HepG2 (cell line): ENCODE measurements around the gene PHACTR3. TPM values are rescaled to one million over a fixed set of nuclear protein-coding genes. Genes with fewer than 3 reads are reported as not detected.

ENCODE experiments used
- ATAC-seq: fragments of 200-7000 bp; cut with Tn5 transposase; 3 replicates; pipeline ENCODE4 v1.9.1; 2020; ENCODE audit warnings: mild to moderate bottlenecking, moderate library complexity
- BruUV-seq: library from RNA; stranded (reverse); fragments of 400-500 nt; replicated peaks from 2 replicates; lab custom pipeline; 2021; lab: Mats Ljungman, UMichigan
- CTCF ChIA-PET: fragments of 300-600 bp; formaldehyde crosslinking; extraction: SDS; loops from one replicate; lab custom pipeline; 2021; ENCODE audit warnings: low total read pairs, inconsistent platforms, low intra/inter-chr PET ratio; lab: Yijun Ruan, JAX
- POLR2A ChIA-PET: fragments of 350-600 bp; sonication (Branson Sonifier 250); formaldehyde crosslinking; loops from one replicate; lab custom pipeline; 2020; ENCODE audit warnings: antibody characterized with exemption, inconsistent platforms; lab: Yijun Ruan, JAX
- DNase-seq: peaks from one replicate; pipeline ENCODE4 v3.0.0-alpha.2; 2015; ENCODE audit warnings: low spot score
- FAIRE-seq: peaks from 3 replicates; lab custom pipeline; 2011; peaks lifted over from hg19 to GRCh38; lab: Jason Lieb, UNC
- H2AFZ ChIP-seq: one replicate; pipeline ENCODE4 v1.6.1; 2011; ENCODE audit warnings: low read length, inconsistent platforms
- H3K27ac ChIP-seq: fragments of 300-600 bp; 3 replicates; pipeline ENCODE4 v1.8.0; 2011; ENCODE audit warnings: mixed run types, mild to moderate bottlenecking, mixed read lengths, low read length, inconsistent platforms; ENCODE audit not compliant: insufficient read depth; ENCODE audit errors: extremely low read length
- H3K27me3 ChIP-seq, 2 experiments: fragments of 200-600 bp in 1 of 2; 2 replicates in 1 of 2; 3 replicates in 1 of 2; pipeline versions ENCODE4 v1.6.0 to v1.8.0; 2011; ENCODE audit warnings: low read length in 2 of 2, mild to moderate bottlenecking in 2 of 2, moderate library complexity in 2 of 2, inconsistent platforms in 1 of 2; ENCODE audit not compliant: insufficient read depth in 2 of 2, control insufficient read depth in 1 of 2
- H3K36me3 ChIP-seq, 2 experiments: fragments of 200-600 bp in 1 of 2; replicated peaks in 1 of 2; 2 replicates in 1 of 2; 3 replicates in 1 of 2; pipeline versions ENCODE4 v1.5.1 to v1.8.0; 2011; ENCODE audit warnings: low read length in 2 of 2, inconsistent platforms in 1 of 2; ENCODE audit not compliant: insufficient read depth in 2 of 2, control insufficient read depth in 1 of 2
- H3K4me1 ChIP-seq: 2 replicates; pipeline ENCODE4 v1.5.1; 2012; ENCODE audit warnings: low read length, inconsistent platforms; ENCODE audit not compliant: insufficient read depth
- H3K4me2 ChIP-seq: 2 replicates; pipeline ENCODE4 v1.6.0; 2011; ENCODE audit warnings: low read depth, low read length, inconsistent platforms
- H3K4me3 ChIP-seq, 3 experiments: fragments of 200-600 bp in 1 of 3; sonication (generic), shearing (Covaris generic) in 1 of 3; replicated peaks in 1 of 3; 2 replicates each; pipeline ENCODE4 v1.5.1; 2011 to 2016; ENCODE audit warnings: low read length in 3 of 3, inconsistent platforms in 2 of 3, low read depth in 2 of 3, mild to moderate bottlenecking in 2 of 3, control low read depth in 1 of 3, mixed read lengths in 1 of 3; ENCODE audit not compliant: insufficient read depth in 1 of 3
- H3K79me2 ChIP-seq: one replicate; pipeline ENCODE4 v1.6.1; 2011; ENCODE audit warnings: low read length, inconsistent platforms; ENCODE audit not compliant: insufficient read depth
- H3K9ac ChIP-seq: 2 replicates; pipeline ENCODE4 v1.6.0; 2011; ENCODE audit warnings: mild to moderate bottlenecking, low read depth, low read length, inconsistent platforms; ENCODE audit not compliant: insufficient read depth
- H3K9me3 ChIP-seq: 2 replicates; pipeline ENCODE4 v1.5.1; 2012; ENCODE audit warnings: mild to moderate bottlenecking, low read length
- H4K20me1 ChIP-seq: 2 replicates; pipeline ENCODE4 v1.6.0; 2011; ENCODE audit warnings: inconsistent platforms, mild to moderate bottlenecking, low read length, moderate library complexity; ENCODE audit not compliant: insufficient read depth
- CEBPG ChIP-seq: IDR thresholded peaks from 2 replicates; pipeline ENCODE4 v1.6.1; 2016
- FOXK1 ChIP-seq: sonication (generic); formaldehyde crosslinking; IDR thresholded peaks from 2 replicates; pipeline ENCODE4 v1.4.0; 2020; ENCODE audit warnings: low read depth, missing genetic modification reagents, borderline replicate concordance
- MIER2 ChIP-seq: IDR thresholded peaks from 2 replicates; pipeline ENCODE4 v1.6.1; 2016; ENCODE audit warnings: missing biosample characterization, missing genetic modification reagents
- PAF1 ChIP-seq: IDR thresholded peaks from 2 replicates; pipeline ENCODE4 v1.6.1; 2016; ENCODE audit warnings: missing genetic modification reagents, missing compliant biosample characterization
- TBP ChIP-seq: sonication (generic); formaldehyde crosslinking; IDR thresholded peaks from 2 replicates; pipeline ENCODE4 v1.5.0; 2020; ENCODE audit warnings: missing genetic modification reagents
- ZNF296 ChIP-seq: sonication (generic); formaldehyde crosslinking; conservative IDR thresholded peaks from 2 replicates; pipeline ENCODE4 v1.5.0; 2020; ENCODE audit warnings: mild to moderate bottlenecking, missing genetic modification reagents
- ZNF678 ChIP-seq: sonication (generic); formaldehyde crosslinking; IDR thresholded peaks from 2 replicates; pipeline ENCODE4 v1.4.0; 2020; ENCODE audit warnings: mild to moderate bottlenecking, missing genetic modification reagents
- WGBS: methylation state at CpG from one replicate; pipeline ENCODE4 v1.1.6; 2017; ENCODE audit warnings: low lambda C conversion rate; 5-methylcytosine and 5-hydroxymethylcytosine counted together
- in situ Hi-C: cut with HindIII; loops from 2 replicates; pipeline ENCODE4 v1.10.0; 2017; ENCODE audit warnings: low pct_unique_long_range_greater_than_20kb; ENCODE audit not compliant: extremely low pct_ligation_motif_present
- intact Hi-C: fragments of 100-400 bp; cut with micrococcal nuclease; formaldehyde crosslinking; loops from one replicate; pipeline ENCODE4 v1.10.0; 2022; ENCODE audit not compliant: unreplicated experiment
- polyA plus RNA-seq, 8 experiments: library from polyadenylated mRNA; depleted of rRNA in 3 of 8; stranded (reverse) in 7 of 8; unstranded in 1 of 8; fragments of >200 nt; fragmentation: Illumina TruSeq in 4 of 8; extraction: Trizol in 4 of 8; gene quantifications; 2 replicates each; pipeline versions ENCODE4 v1.2.1 to v1.2.3, GENCODE V29; 2011 to 2016; ENCODE audit warnings: low read depth in 4 of 8, missing spikeins in 1 of 8, mixed read lengths in 1 of 8; ENCODE audit not compliant: insufficient read depth in 1 of 8
- total RNA-seq, 5 experiments: library from RNA; depleted of rRNA; stranded (reverse); fragments of >200 nt; fragmentation: Illumina TruSeq; extraction: Trizol; gene quantifications; 2 replicates each; pipeline ENCODE4 v1.2.3, GENCODE V29; 2016; ENCODE audit warnings: low read depth in 1 of 5
- TF ChIP-seq, protein P1 (sequence below): sonication (generic); formaldehyde crosslinking; IDR thresholded peaks from 2 replicates; pipeline ENCODE4 v1.5.0; 2020; ENCODE audit warnings: mild to moderate bottlenecking, missing genetic modification reagents, borderline replicate concordance
- TF ChIP-seq, protein P2 (sequence below): sonication (generic); formaldehyde crosslinking; IDR thresholded peaks from 2 replicates; pipeline ENCODE4 v1.5.1; 2020; ENCODE audit warnings: missing genetic modification reagents, mild to moderate bottlenecking, borderline replicate concordance
- TF ChIP-seq, protein P3 (sequence below): sonication (generic); formaldehyde crosslinking; IDR thresholded peaks from 2 replicates; pipeline ENCODE4 v1.4.0; 2020; ENCODE audit warnings: missing genetic modification reagents, borderline replicate concordance
- TF ChIP-seq, protein P4 (sequence below): sonication (generic); formaldehyde crosslinking; IDR thresholded peaks from 2 replicates; pipeline ENCODE4 v1.4.0; 2020; ENCODE audit warnings: missing genetic modification reagents, borderline replicate concordance

Gene PHACTR3
- total and polyA plus RNA-seq, 2 of the 13 experiments (the other 11 are each of a cell fraction or from before 2014, with no cell fraction given): not detected

DNA sequence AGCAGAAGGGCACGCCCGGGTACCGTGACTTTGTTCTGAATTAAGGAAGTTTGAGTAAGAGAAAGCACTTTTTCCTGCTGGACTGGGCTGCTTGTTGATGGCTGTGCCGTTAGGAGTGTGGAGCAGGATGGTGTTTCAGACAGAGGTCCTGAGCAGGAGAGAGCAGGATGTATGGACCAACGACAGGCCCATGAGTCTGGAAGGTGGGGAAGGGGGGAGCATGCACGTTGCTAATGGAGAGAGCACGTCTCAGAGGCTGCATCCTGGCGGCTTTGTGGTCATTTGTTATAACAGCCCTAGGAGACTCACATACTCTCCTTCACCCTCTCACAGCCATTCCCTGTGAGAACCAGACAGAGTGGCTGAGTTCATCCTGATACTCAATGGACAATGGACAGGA lies 56.8 kb downstream of the PHACTR3 start:
- 2% methylated on average over 8 of the region's 8 CpGs for WGBS
- intact Hi-C loops (no loop called here), in situ Hi-C loops (no loop called here)
- H3K36me3 ChIP-seq: no peaks in the 10 kb centered on the region
- no peak overlapping the region for H3K4me2 ChIP-seq
- DNase-seq (no peak), ATAC-seq (no peak), FAIRE-seq (no peak)
- H4K20me1 ChIP-seq: no peaks in the 10 kb centered on the region
- H2AFZ ChIP-seq: no peak overlapping the region
- BruUV-seq: no TSS peak
- H3K27me3 ChIP-seq: peaks cover 4 to 47% of the 10 kb centered on the region in 2 experiments; a peak in 4 of 5 replicates
- no peak overlapping the region for H3K27ac ChIP-seq
- no peak overlapping the region for H3K9ac ChIP-seq
- no peaks in the 10 kb centered on the region for H3K79me2 ChIP-seq
- H3K4me1 ChIP-seq: no peaks in the 10 kb centered on the region
- H3K9me3 ChIP-seq: peaks cover 36% of the 10 kb centered on the region
- ChIA-PET POLR2A (no interaction called here), CTCF (no interaction called here)
- no peak overlapping the region for H3K4me3 ChIP-seq
- no peak for TF ChIP-seq PAF1 (CRISPR knock-in tag)
- no peak for TF ChIP-seq ZNF678 (CRISPR knock-in tag)
- TF ChIP-seq, protein P1, sequence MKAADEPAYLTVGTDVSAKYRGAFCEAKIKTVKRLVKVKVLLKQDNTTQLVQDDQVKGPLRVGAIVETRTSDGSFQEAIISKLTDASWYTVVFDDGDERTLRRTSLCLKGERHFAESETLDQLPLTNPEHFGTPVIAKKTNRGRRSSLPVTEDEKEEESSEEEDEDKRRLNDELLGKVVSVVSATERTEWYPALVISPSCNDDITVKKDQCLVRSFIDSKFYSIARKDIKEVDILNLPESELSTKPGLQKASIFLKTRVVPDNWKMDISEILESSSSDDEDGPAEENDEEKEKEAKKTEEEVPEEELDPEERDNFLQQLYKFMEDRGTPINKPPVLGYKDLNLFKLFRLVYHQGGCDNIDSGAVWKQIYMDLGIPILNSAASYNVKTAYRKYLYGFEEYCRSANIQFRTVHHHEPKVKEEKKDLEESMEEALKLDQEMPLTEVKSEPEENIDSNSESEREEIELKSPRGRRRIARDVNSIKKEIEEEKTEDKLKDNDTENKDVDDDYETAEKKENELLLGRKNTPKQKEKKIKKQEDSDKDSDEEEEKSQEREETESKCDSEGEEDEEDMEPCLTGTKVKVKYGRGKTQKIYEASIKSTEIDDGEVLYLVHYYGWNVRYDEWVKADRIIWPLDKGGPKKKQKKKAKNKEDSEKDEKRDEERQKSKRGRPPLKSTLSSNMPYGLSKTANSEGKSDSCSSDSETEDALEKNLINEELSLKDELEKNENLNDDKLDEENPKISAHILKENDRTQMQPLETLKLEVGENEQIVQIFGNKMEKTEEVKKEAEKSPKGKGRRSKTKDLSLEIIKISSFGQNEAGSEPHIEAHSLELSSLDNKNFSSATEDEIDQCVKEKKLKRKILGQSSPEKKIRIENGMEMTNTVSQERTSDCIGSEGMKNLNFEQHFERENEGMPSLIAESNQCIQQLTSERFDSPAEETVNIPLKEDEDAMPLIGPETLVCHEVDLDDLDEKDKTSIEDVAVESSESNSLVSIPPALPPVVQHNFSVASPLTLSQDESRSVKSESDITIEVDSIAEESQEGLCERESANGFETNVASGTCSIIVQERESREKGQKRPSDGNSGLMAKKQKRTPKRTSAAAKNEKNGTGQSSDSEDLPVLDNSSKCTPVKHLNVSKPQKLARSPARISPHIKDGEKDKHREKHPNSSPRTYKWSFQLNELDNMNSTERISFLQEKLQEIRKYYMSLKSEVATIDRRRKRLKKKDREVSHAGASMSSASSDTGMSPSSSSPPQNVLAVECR (CRISPR knock-in tag): no peak
- no peak for TF ChIP-seq MIER2 (CRISPR knock-in tag)
- no peak for TF ChIP-seq ZNF296 (CRISPR knock-in tag)
- TF ChIP-seq TBP (CRISPR knock-in tag): no peak
- TF ChIP-seq CEBPG (CRISPR knock-in tag): no peak
- TF ChIP-seq, protein P2, sequence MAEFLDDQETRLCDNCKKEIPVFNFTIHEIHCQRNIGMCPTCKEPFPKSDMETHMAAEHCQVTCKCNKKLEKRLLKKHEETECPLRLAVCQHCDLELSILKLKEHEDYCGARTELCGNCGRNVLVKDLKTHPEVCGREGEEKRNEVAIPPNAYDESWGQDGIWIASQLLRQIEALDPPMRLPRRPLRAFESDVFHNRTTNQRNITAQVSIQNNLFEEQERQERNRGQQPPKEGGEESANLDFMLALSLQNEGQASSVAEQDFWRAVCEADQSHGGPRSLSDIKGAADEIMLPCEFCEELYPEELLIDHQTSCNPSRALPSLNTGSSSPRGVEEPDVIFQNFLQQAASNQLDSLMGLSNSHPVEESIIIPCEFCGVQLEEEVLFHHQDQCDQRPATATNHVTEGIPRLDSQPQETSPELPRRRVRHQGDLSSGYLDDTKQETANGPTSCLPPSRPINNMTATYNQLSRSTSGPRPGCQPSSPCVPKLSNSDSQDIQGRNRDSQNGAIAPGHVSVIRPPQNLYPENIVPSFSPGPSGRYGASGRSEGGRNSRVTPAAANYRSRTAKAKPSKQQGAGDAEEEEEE (CRISPR knock-in tag): no peak
- TF ChIP-seq, protein P3, sequence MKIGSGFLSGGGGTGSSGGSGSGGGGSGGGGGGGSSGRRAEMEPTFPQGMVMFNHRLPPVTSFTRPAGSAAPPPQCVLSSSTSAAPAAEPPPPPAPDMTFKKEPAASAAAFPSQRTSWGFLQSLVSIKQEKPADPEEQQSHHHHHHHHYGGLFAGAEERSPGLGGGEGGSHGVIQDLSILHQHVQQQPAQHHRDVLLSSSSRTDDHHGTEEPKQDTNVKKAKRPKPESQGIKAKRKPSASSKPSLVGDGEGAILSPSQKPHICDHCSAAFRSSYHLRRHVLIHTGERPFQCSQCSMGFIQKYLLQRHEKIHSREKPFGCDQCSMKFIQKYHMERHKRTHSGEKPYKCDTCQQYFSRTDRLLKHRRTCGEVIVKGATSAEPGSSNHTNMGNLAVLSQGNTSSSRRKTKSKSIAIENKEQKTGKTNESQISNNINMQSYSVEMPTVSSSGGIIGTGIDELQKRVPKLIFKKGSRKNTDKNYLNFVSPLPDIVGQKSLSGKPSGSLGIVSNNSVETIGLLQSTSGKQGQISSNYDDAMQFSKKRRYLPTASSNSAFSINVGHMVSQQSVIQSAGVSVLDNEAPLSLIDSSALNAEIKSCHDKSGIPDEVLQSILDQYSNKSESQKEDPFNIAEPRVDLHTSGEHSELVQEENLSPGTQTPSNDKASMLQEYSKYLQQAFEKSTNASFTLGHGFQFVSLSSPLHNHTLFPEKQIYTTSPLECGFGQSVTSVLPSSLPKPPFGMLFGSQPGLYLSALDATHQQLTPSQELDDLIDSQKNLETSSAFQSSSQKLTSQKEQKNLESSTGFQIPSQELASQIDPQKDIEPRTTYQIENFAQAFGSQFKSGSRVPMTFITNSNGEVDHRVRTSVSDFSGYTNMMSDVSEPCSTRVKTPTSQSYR (CRISPR knock-in tag): no peak
- TF ChIP-seq FOXK1 (CRISPR knock-in tag): no peak
- TF ChIP-seq, protein P4, sequence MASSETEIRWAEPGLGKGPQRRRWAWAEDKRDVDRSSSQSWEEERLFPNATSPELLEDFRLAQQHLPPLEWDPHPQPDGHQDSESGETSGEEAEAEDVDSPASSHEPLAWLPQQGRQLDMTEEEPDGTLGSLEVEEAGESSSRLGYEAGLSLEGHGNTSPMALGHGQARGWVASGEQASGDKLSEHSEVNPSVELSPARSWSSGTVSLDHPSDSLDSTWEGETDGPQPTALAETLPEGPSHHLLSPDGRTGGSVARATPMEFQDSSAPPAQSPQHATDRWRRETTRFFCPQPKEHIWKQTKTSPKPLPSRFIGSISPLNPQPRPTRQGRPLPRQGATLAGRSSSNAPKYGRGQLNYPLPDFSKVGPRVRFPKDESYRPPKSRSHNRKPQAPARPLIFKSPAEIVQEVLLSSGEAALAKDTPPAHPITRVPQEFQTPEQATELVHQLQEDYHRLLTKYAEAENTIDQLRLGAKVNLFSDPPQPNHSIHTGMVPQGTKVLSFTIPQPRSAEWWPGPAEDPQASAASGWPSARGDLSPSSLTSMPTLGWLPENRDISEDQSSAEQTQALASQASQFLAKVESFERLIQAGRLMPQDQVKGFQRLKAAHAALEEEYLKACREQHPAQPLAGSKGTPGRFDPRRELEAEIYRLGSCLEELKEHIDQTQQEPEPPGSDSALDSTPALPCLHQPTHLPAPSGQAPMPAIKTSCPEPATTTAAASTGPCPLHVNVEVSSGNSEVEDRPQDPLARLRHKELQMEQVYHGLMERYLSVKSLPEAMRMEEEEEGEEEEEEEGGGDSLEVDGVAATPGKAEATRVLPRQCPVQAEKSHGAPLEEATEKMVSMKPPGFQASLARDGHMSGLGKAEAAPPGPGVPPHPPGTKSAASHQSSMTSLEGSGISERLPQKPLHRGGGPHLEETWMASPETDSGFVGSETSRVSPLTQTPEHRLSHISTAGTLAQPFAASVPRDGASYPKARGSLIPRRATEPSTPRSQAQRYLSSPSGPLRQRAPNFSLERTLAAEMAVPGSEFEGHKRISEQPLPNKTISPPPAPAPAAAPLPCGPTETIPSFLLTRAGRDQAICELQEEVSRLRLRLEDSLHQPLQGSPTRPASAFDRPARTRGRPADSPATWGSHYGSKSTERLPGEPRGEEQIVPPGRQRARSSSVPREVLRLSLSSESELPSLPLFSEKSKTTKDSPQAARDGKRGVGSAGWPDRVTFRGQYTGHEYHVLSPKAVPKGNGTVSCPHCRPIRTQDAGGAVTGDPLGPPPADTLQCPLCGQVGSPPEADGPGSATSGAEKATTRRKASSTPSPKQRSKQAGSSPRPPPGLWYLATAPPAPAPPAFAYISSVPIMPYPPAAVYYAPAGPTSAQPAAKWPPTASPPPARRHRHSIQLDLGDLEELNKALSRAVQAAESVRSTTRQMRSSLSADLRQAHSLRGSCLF (CRISPR knock-in tag): no peak
